GM12864 (cell line): Measurements from ENCODE around the gene SPAG17.

ENCODE experiments used
- DNase-seq: peaks from one replicate; pipeline ENCODE4 v3.0.0-alpha.2; 2011; ENCODE audit warnings: low read depth
- H3K4me3 ChIP-seq: 2 replicates; pipeline ENCODE4 v1.5.1; 2011; ENCODE audit warnings: mild to moderate bottlenecking, low read depth, low read length, control low read depth
- TF ChIP-seq, protein P1 (sequence below): IDR thresholded peaks from 2 replicates; pipeline ENCODE4 v1.5.1; 2011; ENCODE audit warnings: low read depth, mild to moderate bottlenecking, moderate library complexity, low read length, control low read depth, inconsistent platforms; ENCODE audit errors: missing control alignments

Gene SPAG17

DNA sequence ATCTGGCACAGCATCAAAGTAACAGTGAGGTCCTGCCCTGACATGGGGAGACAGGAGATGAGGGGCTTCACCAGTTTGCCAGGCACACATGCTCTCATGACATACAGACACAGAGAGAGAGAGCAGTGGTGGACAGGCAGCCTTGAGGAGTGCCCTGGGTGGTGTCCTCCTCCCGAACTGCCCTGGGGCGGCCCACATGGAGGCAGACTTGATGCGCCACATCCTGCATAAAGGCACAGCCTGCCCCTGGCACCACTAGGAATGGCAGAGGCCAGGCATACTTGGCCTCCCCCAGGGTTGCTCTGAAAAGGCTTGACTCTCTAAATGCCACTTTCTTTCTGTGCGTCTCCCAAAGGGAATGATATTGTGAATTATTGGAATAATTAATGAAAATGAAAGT is 67.5 kb downstream of the SPAG17 start:
- no peak for DNase-seq
- TF ChIP-seq, protein P1, sequence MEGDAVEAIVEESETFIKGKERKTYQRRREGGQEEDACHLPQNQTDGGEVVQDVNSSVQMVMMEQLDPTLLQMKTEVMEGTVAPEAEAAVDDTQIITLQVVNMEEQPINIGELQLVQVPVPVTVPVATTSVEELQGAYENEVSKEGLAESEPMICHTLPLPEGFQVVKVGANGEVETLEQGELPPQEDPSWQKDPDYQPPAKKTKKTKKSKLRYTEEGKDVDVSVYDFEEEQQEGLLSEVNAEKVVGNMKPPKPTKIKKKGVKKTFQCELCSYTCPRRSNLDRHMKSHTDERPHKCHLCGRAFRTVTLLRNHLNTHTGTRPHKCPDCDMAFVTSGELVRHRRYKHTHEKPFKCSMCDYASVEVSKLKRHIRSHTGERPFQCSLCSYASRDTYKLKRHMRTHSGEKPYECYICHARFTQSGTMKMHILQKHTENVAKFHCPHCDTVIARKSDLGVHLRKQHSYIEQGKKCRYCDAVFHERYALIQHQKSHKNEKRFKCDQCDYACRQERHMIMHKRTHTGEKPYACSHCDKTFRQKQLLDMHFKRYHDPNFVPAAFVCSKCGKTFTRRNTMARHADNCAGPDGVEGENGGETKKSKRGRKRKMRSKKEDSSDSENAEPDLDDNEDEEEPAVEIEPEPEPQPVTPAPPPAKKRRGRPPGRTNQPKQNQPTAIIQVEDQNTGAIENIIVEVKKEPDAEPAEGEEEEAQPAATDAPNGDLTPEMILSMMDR: no peak
- no peak overlapping the region for H3K4me3 ChIP-seq

DNA sequence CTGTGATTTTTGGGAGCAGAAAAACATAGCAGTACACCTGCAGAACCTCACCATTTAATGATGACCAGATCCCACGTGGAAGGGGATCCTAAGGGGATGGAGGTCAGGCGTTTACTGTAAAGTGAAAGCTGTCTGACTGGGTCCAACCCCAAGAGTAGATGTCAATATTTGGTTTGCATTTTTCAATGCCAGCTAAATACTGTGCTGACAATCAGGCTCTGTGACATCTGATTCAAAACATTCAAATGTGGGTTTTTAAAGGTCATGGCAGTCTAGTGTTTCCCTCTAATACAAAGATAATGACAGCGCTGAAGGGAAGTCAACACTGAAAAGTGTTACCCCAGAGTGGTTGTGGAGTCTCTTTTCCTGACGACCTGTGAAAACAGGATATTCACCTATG is 68.1 kb downstream of the SPAG17 start:
- no peak overlapping the region for H3K4me3 ChIP-seq
- DNase-seq: no peak
- TF ChIP-seq, protein P1: no peak

DNA sequence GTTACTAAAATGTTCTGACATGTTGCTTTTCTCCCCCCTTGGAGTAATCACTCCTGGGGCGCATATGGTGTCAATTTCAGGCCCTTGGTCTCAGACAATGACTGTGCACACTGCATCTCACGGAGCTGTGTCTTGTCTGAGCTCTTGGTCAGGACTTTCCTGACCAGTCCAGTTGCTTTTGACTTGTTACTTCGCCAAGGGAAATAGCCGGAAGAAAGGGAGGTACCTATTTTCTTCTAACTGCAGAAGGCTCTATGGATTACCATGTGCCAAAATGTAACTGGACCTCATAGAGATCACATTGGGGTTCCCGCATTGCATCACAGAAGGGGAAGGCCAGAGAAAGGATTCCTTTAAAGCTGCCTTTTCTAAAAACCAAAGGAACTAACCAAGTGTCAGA is 68.6 kb downstream of the SPAG17 start:
- DNase-seq: no peak
- no peak overlapping the region for H3K4me3 ChIP-seq
- TF ChIP-seq, protein P1: no peak

- TF ChIP-seq, protein P1: no peak
- no peak for DNase-seq
- no peak overlapping the region for H3K4me3 ChIP-seq
Observed at GRCh38 chr1:118115567-118116295, 69.3 kb downstream of the SPAG17 start.

DNA sequence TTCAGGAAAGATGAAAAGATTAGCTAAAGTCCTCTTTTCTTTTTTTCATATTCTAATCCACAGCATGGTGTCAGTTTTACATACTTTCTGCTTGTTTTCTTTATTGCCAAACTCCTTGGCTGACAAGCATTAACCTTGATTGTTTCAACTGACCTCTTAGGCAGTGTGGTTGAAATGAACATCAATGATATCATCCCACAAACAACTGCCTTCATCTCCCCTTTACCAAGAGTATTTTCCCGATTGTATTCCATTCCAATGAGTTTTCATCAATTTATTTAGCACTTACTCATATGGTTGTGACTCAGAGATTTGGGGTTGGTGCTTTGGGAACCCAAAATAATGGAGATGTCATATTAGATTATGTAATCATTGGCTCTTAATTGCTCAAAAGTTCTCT is 71.8 kb downstream of the SPAG17 start:
- TF ChIP-seq, protein P1: no peak
- no peak overlapping the region for H3K4me3 ChIP-seq
- DNase-seq: no peak

DNA sequence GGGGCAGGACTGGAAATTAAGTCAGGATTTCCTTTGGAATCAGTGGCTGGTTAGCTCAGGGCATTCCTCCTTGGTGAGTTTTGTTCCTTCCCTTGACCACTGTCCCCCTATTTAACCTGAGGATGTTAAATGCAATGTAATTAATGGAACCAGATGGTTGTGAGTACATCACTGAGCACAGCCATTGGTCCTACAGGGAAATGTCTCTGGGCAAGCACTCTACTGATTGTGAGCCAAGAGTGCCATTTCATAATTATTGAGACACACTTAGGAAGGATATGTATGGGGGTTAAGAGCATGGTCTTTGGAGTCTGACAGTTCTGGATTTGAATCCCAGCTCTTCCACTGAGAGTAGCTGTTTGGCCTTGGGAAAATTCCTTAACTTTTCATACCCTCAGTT is 74.4 kb downstream of the SPAG17 start:
- DNase-seq: no peak
- TF ChIP-seq, protein P1: no peak
- no peak overlapping the region for H3K4me3 ChIP-seq

GRCh38 chr1:118104951-118105350 is 80.1 kb downstream of the SPAG17 start:
- no peak overlapping the region for H3K4me3 ChIP-seq
- TF ChIP-seq, protein P1: no peak
- DNase-seq: no peak
